GM12878 (cell line): ENCODE results near the gene WDR91. TPM values are rescaled to one million over a fixed set of nuclear protein-coding genes. Genes with fewer than 3 reads are reported as not detected.

Source experiments
- ATAC-seq: fragments of 200-7000 bp; cut with Tn5 transposase; 3 replicates; pipeline ENCODE4 v1.9.1; 2020; ENCODE audit warnings: mild to moderate bottlenecking, moderate library complexity
- BruUV-seq: library from RNA; stranded (reverse); fragments of 400-500 nt; replicated peaks from 2 replicates; lab custom pipeline; 2021; lab: Mats Ljungman, UMichigan
- CTCF ChIA-PET: fragments of 300-600 bp; sonication (Branson Sonifier 250); formaldehyde crosslinking; extraction: SDS; loops from one replicate; lab custom pipeline; 2021; ENCODE audit warnings: inconsistent platforms; lab: Yijun Ruan, JAX
- POLR2A ChIA-PET: fragments of 350-600 bp; formaldehyde crosslinking; extraction: SDS; loops from one replicate; lab custom pipeline; 2021; ENCODE audit warnings: inconsistent platforms; lab: Charles Lee
- RAD21 ChIA-PET: fragments of 300-600 bp; sonication (Branson Sonifier 250); formaldehyde crosslinking; loops from one replicate; lab custom pipeline; 2023; ENCODE audit warnings: antibody characterized with exemption; ENCODE audit not compliant: unreplicated experiment; lab: Charles Lee
- SMC1A ChIA-PET: fragments of 300-600 bp; sonication (Branson Sonifier 250); formaldehyde crosslinking; loops from one replicate; lab custom pipeline; 2023; ENCODE audit not compliant: unreplicated experiment, uncharacterized antibody; lab: Charles Lee
- DNase-seq: peaks from one replicate; pipeline ENCODE4 v3.0.0-alpha.2; 2011; ENCODE audit warnings: low read depth, low spot score
- FAIRE-seq: peaks from 3 replicates; lab custom pipeline; 2011; peaks lifted over from hg19 to GRCh38; lab: Jason Lieb, UNC
- H2AFZ ChIP-seq: 2 replicates; pipeline ENCODE4 v1.6.0; 2011; ENCODE audit warnings: low read depth, low read length, control low read depth; ENCODE audit not compliant: control insufficient read depth
- H3K27ac ChIP-seq: 2 replicates; pipeline ENCODE4 v1.5.1; 2011; ENCODE audit warnings: control low read depth; ENCODE audit not compliant: control insufficient read depth, insufficient read depth
- H3K27me3 ChIP-seq, 2 experiments: replicated peaks in 1 of 2; 2 replicates each; pipeline versions ENCODE4 v1.6.0 to v1.6.1; 2011; ENCODE audit warnings: low read length in 1 of 2; ENCODE audit not compliant: control insufficient read depth in 2 of 2, insufficient read depth in 2 of 2
- H3K36me3 ChIP-seq, 2 experiments: 2 replicates each; pipeline ENCODE4 v1.5.1; 2011; ENCODE audit warnings: low read length in 1 of 2; ENCODE audit not compliant: control insufficient read depth in 2 of 2, insufficient read depth in 2 of 2
- H3K4me1 ChIP-seq: 2 replicates; pipeline ENCODE4 v1.6.1; 2011; ENCODE audit warnings: mild to moderate bottlenecking, low read length, moderate library complexity, mixed read lengths; ENCODE audit not compliant: control insufficient read depth, insufficient read depth
- H3K4me2 ChIP-seq: 2 replicates; pipeline ENCODE4 v1.6.0; 2011; ENCODE audit warnings: control low read depth; ENCODE audit not compliant: control insufficient read depth, insufficient read depth
- H3K4me3 ChIP-seq: fragments of 200-600 bp; sonication (generic); 2 replicates; pipeline ENCODE4 v1.5.1; 2016
- H3K79me2 ChIP-seq: 2 replicates; pipeline ENCODE4 v1.6.0; 2011; ENCODE audit warnings: low read length; ENCODE audit not compliant: control insufficient read depth, insufficient read depth
- H3K9ac ChIP-seq: 2 replicates; pipeline ENCODE4 v1.8.0; 2011; ENCODE audit warnings: low read length, control low read depth, mixed read lengths; ENCODE audit not compliant: control insufficient read depth, insufficient read depth
- H3K9me3 ChIP-seq: replicated peaks from 3 replicates; pipeline ENCODE4 v1.5.1; 2011; ENCODE audit warnings: mild to moderate bottlenecking, low read length; ENCODE audit not compliant: control insufficient read depth, insufficient read depth
- H4K20me1 ChIP-seq: 2 replicates; pipeline ENCODE4 v1.6.0; 2011; ENCODE audit not compliant: control insufficient read depth, insufficient read depth
- CBFB ChIP-seq: IDR thresholded peaks from 2 replicates; pipeline ENCODE4 v1.6.1; 2016; ENCODE audit warnings: antibody characterized with exemption, low read depth
- CHD2 ChIP-seq: IDR thresholded peaks from 2 replicates; pipeline ENCODE4 v1.6.1; 2011; ENCODE audit warnings: low read depth, low read length, improper control_type of control experiment, borderline replicate concordance
- EGR1 ChIP-seq, 2 experiments: IDR thresholded peaks; 1 replicate in 1 of 2; 2 replicates in 1 of 2; pipeline ENCODE4 v1.6.1; 2011 to 2012; ENCODE audit warnings: low read depth in 2 of 2, low read length in 2 of 2, borderline replicate concordance in 1 of 2, mild to moderate bottlenecking in 1 of 2, moderate library complexity in 1 of 2
- FOXM1 ChIP-seq: IDR thresholded peaks from 2 replicates; pipeline ENCODE4 v1.6.1; 2012; ENCODE audit warnings: low read depth, mild to moderate bottlenecking, inconsistent platforms, low read length, moderate library complexity
- SMAD1 ChIP-seq: fragments of 450-650 bp; IDR thresholded peaks from 2 replicates; pipeline ENCODE4 v1.6.1; 2018; ENCODE audit warnings: mild to moderate bottlenecking, low read depth; ENCODE audit not compliant: partially characterized antibody
- WGBS: methylation state at CpG from one replicate; pipeline ENCODE4 v1.1.6; 2016; ENCODE audit warnings: low lambda C conversion rate; ENCODE audit not compliant: insufficient replicate concordance, insufficient coverage; ENCODE audit errors: missing lambda C conversion rate; 5-methylcytosine and 5-hydroxymethylcytosine counted together
- in situ Hi-C: fragments of 300-500 bp; cut with MboI; formaldehyde crosslinking; loops from 9 replicates; pipeline ENCODE4 v1.14.3; 2018; ENCODE audit warnings: mixed read lengths
- intact Hi-C: fragments of 100-400 bp; cut with micrococcal nuclease; formaldehyde crosslinking; loops from one replicate; pipeline ENCODE4 v1.14.2; 2022; ENCODE audit not compliant: unreplicated experiment
- polyA plus RNA-seq, 11 experiments: library from polyadenylated mRNA; depleted of rRNA in 4 of 11; unstranded in 6 of 11; stranded (reverse) in 5 of 11; fragments of >200 nt; fragmentation: Nextera tagmentation in 4 of 11; fragmentation: Illumina TruSeq in 1 of 11; extraction: Ambion mirVana in 4 of 11; extraction: Trizol in 1 of 11; gene quantifications; 1 replicate in 1 of 11; 2 replicates in 10 of 11; pipeline versions ENCODE4 v1.2.1 to v1.2.3, GENCODE V29; 2011 to 2016; ENCODE audit warnings: inconsistent platforms in 2 of 11, missing spikeins in 2 of 11, low read depth in 1 of 11
- total RNA-seq, 4 experiments: library from RNA; depleted of rRNA in 3 of 4; stranded (reverse); fragments of >200 nt in 3 of 4; fragmentation: Illumina TruSeq in 1 of 4; extraction: Trizol in 1 of 4; gene quantifications; 2 replicates each; pipeline versions ENCODE4 v1.2.1 to v1.2.3, GENCODE V29; 2013 to 2021

The WDR91 gene
- total and polyA plus RNA-seq, 10 of the 15 experiments (the other 5 are each of a cell fraction or from before 2014, with no cell fraction given), result 7.6 to 83.3 (median 16.5) TPM

DNA sequence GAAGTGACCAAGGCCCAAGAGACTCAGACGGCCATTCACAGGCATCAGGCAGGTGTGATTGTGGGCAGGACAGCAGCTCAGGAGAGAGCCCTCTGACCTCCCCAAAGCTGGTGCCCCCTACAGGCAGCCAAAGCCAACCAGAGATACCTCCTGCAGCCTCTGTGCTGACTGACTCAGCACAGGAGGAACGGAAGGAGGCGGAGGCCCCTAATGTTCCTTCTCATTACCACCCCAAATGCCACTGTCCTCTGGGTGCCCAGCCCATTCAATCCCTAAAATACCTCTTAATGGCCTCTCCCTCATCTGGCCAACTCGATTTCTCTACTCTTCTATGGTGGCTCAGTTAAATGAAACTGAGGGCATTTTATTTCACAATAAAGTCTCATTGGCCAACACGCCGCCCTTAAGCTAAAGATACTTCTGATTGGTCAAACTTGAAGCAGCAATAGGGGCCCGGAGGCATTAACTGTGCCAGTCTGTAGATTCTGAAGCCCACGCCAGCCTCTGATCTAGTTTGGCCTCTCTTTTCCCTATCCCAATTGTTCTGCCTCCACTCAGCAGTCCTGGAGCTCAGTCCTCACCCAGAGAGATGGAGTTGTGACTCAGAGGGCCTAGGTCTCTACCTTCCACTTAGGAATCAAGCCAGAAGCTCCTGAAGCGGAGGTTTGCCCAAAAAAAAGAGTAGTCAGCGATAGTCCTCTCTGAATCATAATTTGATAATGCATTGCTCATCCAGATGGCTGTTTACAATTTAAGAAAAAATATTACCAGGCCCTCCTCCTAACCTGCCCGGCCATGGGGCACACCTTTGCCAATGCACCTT lies 42.0 kb downstream of the WDR91 start (continued):
- TF ChIP-seq FOXM1 (peak; percentile 13; the same call in 1 of the 2 replicates), SMAD1 (peak; percentile 75), CBFB (0 out of 2 replicates have a peak, but pooled peaks have one; percentile 9)
- TF ChIP-seq, all 136 proteins: peak for 45

DNA sequence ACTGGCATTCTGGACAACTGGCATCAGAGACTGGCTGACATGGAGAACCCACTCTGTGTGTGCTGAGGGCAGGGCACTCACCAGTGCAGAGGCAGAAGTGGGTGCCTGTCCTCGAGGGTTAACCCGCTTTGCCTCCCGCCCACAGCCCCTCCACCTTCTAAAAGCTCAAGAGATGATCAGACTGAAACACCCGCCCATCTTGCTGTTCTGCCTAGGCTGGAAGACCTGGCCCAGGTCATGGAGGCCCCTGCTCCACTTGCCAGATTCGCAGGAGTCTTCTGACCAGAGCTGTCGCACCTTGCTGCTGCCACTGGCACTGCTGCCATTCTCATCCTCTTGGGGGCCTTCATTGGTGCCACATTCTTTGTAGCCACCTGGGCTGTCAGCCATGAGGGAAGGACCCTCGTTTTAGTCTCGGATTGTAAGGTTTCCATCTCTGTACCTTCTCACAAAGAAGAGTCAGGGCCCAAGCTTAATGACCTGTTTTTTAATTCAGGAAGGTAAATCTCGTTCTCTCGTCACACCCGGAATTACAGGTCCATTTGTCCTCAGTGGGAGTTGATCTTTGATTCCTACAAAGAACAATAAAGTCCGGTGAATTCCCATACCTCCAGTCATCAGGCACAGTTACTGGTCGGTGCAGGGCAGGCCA lies 42.7 kb downstream of the WDR91 start:
- intact Hi-C loops, result loop anchor here (1.0 kb wide), 1 partner anchor 175 kb away; no protein-coding TSS in a partner anchor
- 70% methylated on average over 13 of the region's 13 CpGs for WGBS

More for the DNA sequence above, 42.7 kb downstream of the WDR91 start:
- DNase-seq (no peak), ATAC-seq (no peak), FAIRE-seq (no peak)
- in situ Hi-C loops, result loop anchor here (5.0 to 10.0 kb wide), 2 partner anchors 176 to 524 kb away; partner anchors contain the start of gene BPGM
- Histone ChIP-seq H3K9me3 (no peaks in the 10 kb centered on the region; the same call in 2 of the 3 replicates), H3K27me3 (no peaks in the 10 kb centered on the region), H3K4me2 (peak overlapping the region; percentile 99), H3K27ac (peak overlapping the region; percentile 96), H2AFZ (no peak overlapping the region), H4K20me1 (no peaks in the 10 kb centered on the region; the same call in 1 of the 2 replicates), H3K36me3 (peaks cover 35 to 36% of the 10 kb centered on the region in 2 experiments), H3K4me3 (peak overlapping the region; percentile 84), H3K4me1 (peaks cover 24% of the 10 kb centered on the region), H3K9ac (peak overlapping the region; percentile 73), H3K79me2 (peaks cover 61% of the 10 kb centered on the region)
- BruUV-seq, result no TSS peak
- ChIA-PET CTCF (interaction anchor here (0.6 to 12.2 kb wide), 25 partner anchors 8 to 535 kb away, joined by 3 to 157 read pairs (median 5); partner anchors contain the start of genes AGBL3, BPGM, TMEM140 and WDR91), POLR2A (interaction anchor here (0.9 to 15.9 kb wide), 9 partner anchors 8 to 181 kb away, joined by 3 to 169 read pairs (median 26); partner anchors contain the start of genes AGBL3, TMEM140 and WDR91), RAD21 (interaction anchor here (0.6 to 11.6 kb wide), 19 partner anchors 8 to 444 kb away, joined by 3 to 151 read pairs (median 6); partner anchors contain the start of genes AGBL3, TMEM140 and WDR91), SMC1A (interaction anchor here (0.9 to 13.1 kb wide), 25 partner anchors 8 to 534 kb away, joined by 3 to 158 read pairs (median 5); partner anchors contain the start of genes AGBL3, BPGM, TMEM140 and WDR91)
- TF ChIP-seq EGR1 (IDR thresholded peaks at IDR 0.05; ENCODE audit: borderline replicate concordance in 1 of 2, low read depth in 2 of 2, low read length in 2 of 2) (0 out of 3 replicates have a peak, but pooled peaks of 1 of the 2 experiments have one; percentile 19), CHD2 (no peak)
